K562 (cell line): ENCODE data around the gene DMD. TPM values are rescaled to one million over a fixed set of nuclear protein-coding genes. Genes with fewer than 3 reads are reported as not detected.

Experiments
- ATAC-seq: fragments of 200-7000 bp; cut with Tn5 transposase; 3 replicates; pipeline ENCODE4 v1.9.1; 2020; ENCODE audit warnings: moderate library complexity
- BruUV-seq: library from RNA; stranded (reverse); fragments of 400-500 nt; replicated peaks from 2 replicates; lab custom pipeline; 2021; lab: Mats Ljungman, UMichigan
- CTCF ChIA-PET: fragments of 300-600 bp; formaldehyde crosslinking; extraction: SDS; loops from one replicate; lab custom pipeline; 2021; ENCODE audit warnings: low intra/inter-chr PET ratio; lab: Yijun Ruan, JAX
- POLR2A ChIA-PET: fragments of 300-600, 350-650 bp; sonication (Branson Sonifier 250); formaldehyde crosslinking; extraction: SDS; loops from one replicate; lab custom pipeline; 2021; ENCODE audit warnings: antibody characterized with exemption, inconsistent platforms; lab: Yijun Ruan, JAX
- DNase-seq, 4 experiments: peaks; one replicate each; pipeline versions ENCODE4 v3.0.0 to v3.0.0-alpha.2; 2011 to 2018; ENCODE audit warnings: low spot score in 3 of 4, mixed read lengths in 3 of 4; ENCODE audit errors: extremely low read depth in 1 of 4
- FAIRE-seq: peaks from 2 replicates; lab custom pipeline; 2011; peaks lifted over from hg19 to GRCh38; lab: Jason Lieb, UNC
- H2AFZ ChIP-seq: 2 replicates; pipeline ENCODE4 v1.6.0; 2011; ENCODE audit warnings: low read depth, low read length, control low read depth, inconsistent platforms
- H3K27ac ChIP-seq: fragments of 200-600 bp; 3 replicates; pipeline ENCODE4 v1.8.0; 2011; ENCODE audit warnings: low read depth, mild to moderate bottlenecking, control low read depth, inconsistent platforms, low read length, moderate library complexity, mixed read lengths; ENCODE audit errors: extremely low read depth
- H3K27me3 ChIP-seq, 2 experiments: fragments of 300-600 bp in 1 of 2; 2 replicates in 1 of 2; 3 replicates in 1 of 2; pipeline versions ENCODE4 v1.6.0 to v1.8.0; 2011; ENCODE audit warnings: inconsistent platforms in 2 of 2, low read length in 2 of 2, mild to moderate bottlenecking in 1 of 2, mixed read lengths in 1 of 2, moderate library complexity in 1 of 2; ENCODE audit not compliant: control insufficient read depth in 2 of 2, insufficient read depth in 2 of 2
- H3K36me3 ChIP-seq: fragments of 300-600 bp; 3 replicates; pipeline ENCODE4 v1.8.0; 2011; ENCODE audit warnings: mild to moderate bottlenecking, low read length, inconsistent platforms; ENCODE audit not compliant: control insufficient read depth, insufficient read depth
- H3K4me1 ChIP-seq, 2 experiments: fragments of 200-600 bp in 1 of 2; replicated peaks in 1 of 2; 2 replicates in 1 of 2; 3 replicates in 1 of 2; pipeline versions ENCODE4 v1.5.1 to v1.8.0; 2011; ENCODE audit warnings: inconsistent platforms in 2 of 2, low read length in 2 of 2, mild to moderate bottlenecking in 1 of 2, mixed read lengths in 1 of 2, moderate library complexity in 1 of 2; ENCODE audit not compliant: control insufficient read depth in 2 of 2, insufficient read depth in 2 of 2
- H3K4me2 ChIP-seq: 2 replicates; pipeline ENCODE4 v1.6.1; 2011; ENCODE audit warnings: low read length, control low read depth, inconsistent platforms, mixed read lengths; ENCODE audit not compliant: insufficient read depth
- H3K4me3 ChIP-seq: fragments of 200-600 bp; sonication (generic), shearing (Covaris generic); 2 replicates; pipeline ENCODE4 v1.5.1; 2016; ENCODE audit warnings: control low read depth, inconsistent platforms
- H3K79me2 ChIP-seq: fragments of 200-600 bp; 3 replicates; pipeline ENCODE4 v1.8.0; 2011; ENCODE audit warnings: low read length, inconsistent platforms; ENCODE audit not compliant: control insufficient read depth, insufficient read depth
- H3K9ac ChIP-seq, 2 experiments: 2 replicates each; pipeline versions ENCODE4 v1.6.0 to v1.6.1; 2011; ENCODE audit warnings: low read depth in 2 of 2, low read length in 2 of 2, control low read depth in 1 of 2, inconsistent platforms in 1 of 2, mild to moderate bottlenecking in 1 of 2, mixed read lengths in 1 of 2; ENCODE audit not compliant: insufficient read depth in 1 of 2
- H3K9me1 ChIP-seq: one replicate; pipeline ENCODE4 v1.6.0; 2011; ENCODE audit warnings: inconsistent platforms, mild to moderate bottlenecking, low read length, moderate library complexity; ENCODE audit not compliant: control insufficient read depth, insufficient read depth
- H3K9me3 ChIP-seq: replicated peaks from 2 replicates; pipeline ENCODE4 v1.5.1; 2011; ENCODE audit warnings: low read depth, low read length, inconsistent platforms; ENCODE audit not compliant: control insufficient read depth, insufficient read depth
- H4K20me1 ChIP-seq: replicated peaks from 2 replicates; pipeline ENCODE4 v1.6.1; 2011; ENCODE audit warnings: low read length, inconsistent platforms, mixed read lengths; ENCODE audit not compliant: control insufficient read depth, insufficient read depth
- EWSR1 ChIP-seq: fragments of 450-650 bp; IDR thresholded peaks from 2 replicates; pipeline ENCODE4 v1.6.1; 2018; ENCODE audit warnings: borderline replicate concordance, mild to moderate bottlenecking, low read depth, moderate library complexity; ENCODE audit not compliant: partially characterized antibody
- GABPA ChIP-seq: fragments of 200-800 bp; sonication (Bioruptor generic); conservative IDR thresholded peaks from 2 replicates; pipeline ENCODE4 v1.6.1; 2016; ENCODE audit warnings: low read depth, missing genetic modification characterization, missing compliant biosample characterization
- MAFK ChIP-seq: IDR thresholded peaks from 2 replicates; pipeline ENCODE4 v1.6.1; 2011; ENCODE audit warnings: low read length, improper control_type of control experiment
- ZNF318 ChIP-seq, 2 experiments: fragments of 450-650 bp; IDR thresholded peaks; 2 replicates each; pipeline ENCODE4 v1.6.1; 2016; ENCODE audit warnings: mild to moderate bottlenecking in 2 of 2, borderline replicate concordance in 1 of 2, low read depth in 1 of 2, moderate library complexity in 1 of 2
- ZNF609 ChIP-seq: sonication (generic); formaldehyde crosslinking; IDR thresholded peaks from 2 replicates; pipeline ENCODE4 v1.8.1; 2023; ENCODE audit warnings: missing genetic modification reagents, mild to moderate bottlenecking, borderline replicate concordance
- WGBS: fragments of 100-300 bp; shearing (Covaris generic); methylation state at CpG from one replicate; pipeline ENCODE4 v1.1.6; 2016; ENCODE audit warnings: low coverage, mixed read lengths; ENCODE audit not compliant: insufficient coverage; ENCODE audit errors: missing lambda C conversion rate; 5-methylcytosine and 5-hydroxymethylcytosine counted together
- in situ Hi-C: fragments of 300-500 bp; cut with MboI; formaldehyde crosslinking; loops from 4 replicates; pipeline ENCODE4 v1.15.0; 2018; ENCODE audit warnings: inconsistent platforms, mixed read lengths
- intact Hi-C: fragments of 100-400 bp; cut with micrococcal nuclease; formaldehyde crosslinking; loops from 2 replicates; pipeline ENCODE4 v1.14.2; 2022
- polyA plus RNA-seq, 8 experiments: library from polyadenylated mRNA; depleted of rRNA in 4 of 8; stranded (reverse) in 5 of 8; unstranded in 3 of 8; fragments of >200 nt; fragmentation: Nextera tagmentation in 2 of 8; fragmentation: Illumina TruSeq in 1 of 8; extraction: Ambion mirVana in 2 of 8; extraction: Trizol in 1 of 8; gene quantifications; 2 replicates each; pipeline versions ENCODE4 v1.2.1 to v1.2.3, GENCODE V29; 2011 to 2014; ENCODE audit warnings: inconsistent platforms in 1 of 8, missing spikeins in 1 of 8
- total RNA-seq, 7 experiments: library from RNA; depleted of rRNA in 6 of 7; stranded (reverse); fragments of >200 nt in 6 of 7; fragmentation: Illumina TruSeq in 2 of 7; extraction: Trizol in 2 of 7; gene quantifications; 2 replicates each; pipeline versions ENCODE4 v1.2.1 to v1.2.3, GENCODE V29; 2011 to 2021; ENCODE audit warnings: low replicate concordance in 1 of 7
- TF ChIP-seq, protein P1 (sequence below): fragments of 450-650 bp; IDR thresholded peaks from 2 replicates; pipeline ENCODE4 v1.6.1; 2017; ENCODE audit warnings: mild to moderate bottlenecking, moderate library complexity

Gene DMD
- total and polyA plus RNA-seq, 9 of the 15 experiments (the other 6 are each of a cell fraction or from before 2014, with no cell fraction given): 3.8 to 20.4 (median 11.4) TPM

DNA sequence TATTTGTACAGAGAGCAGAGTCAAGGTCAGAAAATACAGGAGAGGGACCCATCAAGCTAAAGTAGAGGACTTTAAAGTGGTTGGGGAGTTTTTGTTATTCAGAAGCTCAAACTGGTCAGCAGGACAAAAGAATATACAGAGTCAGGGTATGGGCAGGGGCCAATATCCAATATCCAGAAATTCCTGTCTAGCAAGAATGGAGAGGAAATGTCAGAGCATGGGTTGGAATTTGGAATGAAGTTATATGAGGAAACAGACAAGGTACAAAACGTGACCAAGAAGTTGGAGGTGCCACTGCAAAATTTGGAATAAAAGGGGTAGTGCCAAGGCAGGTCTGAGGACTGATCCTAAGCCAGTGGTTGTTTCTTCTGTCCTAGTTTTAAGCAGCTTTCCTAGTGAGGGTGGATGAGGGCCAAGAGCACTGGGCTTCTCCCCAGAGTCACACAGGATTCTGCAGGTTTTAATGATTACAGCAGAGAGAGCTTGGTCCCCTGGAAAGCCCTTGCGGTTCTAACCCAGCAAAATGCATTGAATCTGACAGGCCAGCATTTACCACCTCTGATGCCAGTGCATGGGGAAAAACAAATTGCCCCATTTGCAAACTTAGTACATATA lies 1834.8 kb downstream of the DMD start:
- no peak overlapping the region for H3K4me2 ChIP-seq
- FAIRE-seq: no peak
- no peak for DNase-seq
- 29% methylated on average over 1 of the region's 2 CpGs for WGBS
- H3K9ac ChIP-seq: no peak overlapping the region
- CTCF ChIA-PET: no interaction called here
- H3K9me3 ChIP-seq: no peaks in the 10 kb centered on the region
- POLR2A ChIA-PET: interaction anchor here (0.7 kb wide), 1 partner anchor 84 kb away, joined by 3 read pairs; no protein-coding TSS in a partner anchor
- intact Hi-C loops: no loop called here
- peaks cover 0 to 6% of the 10 kb centered on the region in 2 experiments; a peak in 2 of 5 replicates for H3K4me1 ChIP-seq
- H3K79me2 ChIP-seq: no peaks in the 10 kb centered on the region
- no peak overlapping the region for H2AFZ ChIP-seq
- H3K36me3 ChIP-seq: no peaks in the 10 kb centered on the region
- no peaks in the 10 kb centered on the region for H3K27me3 ChIP-seq
- no peak overlapping the region for H3K27ac ChIP-seq
- BruUV-seq: no TSS peak
- in situ Hi-C loops: no loop called here
- no peaks in the 10 kb centered on the region for H3K9me1 ChIP-seq
- H3K4me3 ChIP-seq: no peak overlapping the region
- H4K20me1 ChIP-seq: no peaks in the 10 kb centered on the region
- no peak for ATAC-seq
- TF ChIP-seq GABPA (tag): no peak
- TF ChIP-seq EWSR1: no peak
- no peak for TF ChIP-seq MAFK
- TF ChIP-seq, protein P1, sequence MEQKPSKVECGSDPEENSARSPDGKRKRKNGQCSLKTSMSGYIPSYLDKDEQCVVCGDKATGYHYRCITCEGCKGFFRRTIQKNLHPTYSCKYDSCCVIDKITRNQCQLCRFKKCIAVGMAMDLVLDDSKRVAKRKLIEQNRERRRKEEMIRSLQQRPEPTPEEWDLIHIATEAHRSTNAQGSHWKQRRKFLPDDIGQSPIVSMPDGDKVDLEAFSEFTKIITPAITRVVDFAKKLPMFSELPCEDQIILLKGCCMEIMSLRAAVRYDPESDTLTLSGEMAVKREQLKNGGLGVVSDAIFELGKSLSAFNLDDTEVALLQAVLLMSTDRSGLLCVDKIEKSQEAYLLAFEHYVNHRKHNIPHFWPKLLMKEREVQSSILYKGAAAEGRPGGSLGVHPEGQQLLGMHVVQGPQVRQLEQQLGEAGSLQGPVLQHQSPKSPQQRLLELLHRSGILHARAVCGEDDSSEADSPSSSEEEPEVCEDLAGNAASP: no peak
- TF ChIP-seq ZNF609: no peak
- no peak for TF ChIP-seq ZNF318 (IDR thresholded peaks at IDR 0.05; ENCODE audit: borderline replicate concordance in 1 of 2, low read depth in 1 of 2)
